Activated CD8-positive, alpha-beta T cell treated with anti-CD3 and anti-CD28 coated beads, Interleukin-2, amount 10 ng/mL, durations not matched to agents 7 days and 5 days (primary cell): ENCODE data around the gene ZNF567. TPM values are rescaled to one million over a fixed set of nuclear protein-coding genes. Genes with fewer than 3 reads are reported as not detected.

ENCODE experiments used
- total RNA-seq, 2 experiments: library from RNA; stranded (reverse); gene quantifications; one replicate each; pipeline ENCODE4 v1.2.3, GENCODE V29; 2021

Gene ZNF567
- total RNA-seq, 2 experiments from 2014 or later = 10.1 to 12.5 TPM

Other genes with a start within 250 kb of the ZNF567 start
- 1 to 10 TPM; 6.2 to 7.5 TPM for gene ZNF566, start 198.1 kb upstream of the ZNF567 start, total RNA-seq
- 10 to 100 TPM in 1 of 2 experiments, 1 to 10 TPM in 1; 8.6 to 10.5 TPM for gene ZNF260, start 159.3 kb upstream of the ZNF567 start, total RNA-seq
- gene ZNF529, start 114.3 kb upstream of the ZNF567 start, total RNA-seq = 10 to 100 TPM; 13.7 to 15.1 TPM
- 10 to 100 TPM; 12.0 to 13.3 TPM for gene ZNF382, start 82.3 kb upstream of the ZNF567 start, total RNA-seq
- 1 to 10 TPM; 6.2 to 7.3 TPM for gene ZNF461, start 20.8 kb upstream of the ZNF567 start, total RNA-seq
- 10 to 100 TPM in 1 of 2 experiments, 1 to 10 TPM in 1; 9.8 to 12.5 TPM for gene ZNF850, start 85.2 kb downstream of the ZNF567 start, total RNA-seq
- gene ZNF790, start 150.8 kb downstream of the ZNF567 start, total RNA-seq = 1 to 10 TPM; 8.0 to 9.5 TPM
- 1 to 10 TPM; 4.6 to 4.9 TPM for gene ZNF345, start 163.3 kb downstream of the ZNF567 start, total RNA-seq
- gene ZNF829, start 228.7 kb downstream of the ZNF567 start, total RNA-seq = 1 to 10 TPM; 5.7 to 6.0 TPM
- 1 to 10 TPM; 7.0 to 8.0 TPM for gene ZNF568, start 228.7 kb downstream of the ZNF567 start, total RNA-seq